Measurements from ENCODE around the gene KIAA1210. TPM values are rescaled to one million over a fixed set of nuclear protein-coding genes. Genes with fewer than 3 reads are reported as not detected.

The KIAA1210 gene
- total RNA-seq, 1 donor from 2014 or later, result not detected

DNA sequence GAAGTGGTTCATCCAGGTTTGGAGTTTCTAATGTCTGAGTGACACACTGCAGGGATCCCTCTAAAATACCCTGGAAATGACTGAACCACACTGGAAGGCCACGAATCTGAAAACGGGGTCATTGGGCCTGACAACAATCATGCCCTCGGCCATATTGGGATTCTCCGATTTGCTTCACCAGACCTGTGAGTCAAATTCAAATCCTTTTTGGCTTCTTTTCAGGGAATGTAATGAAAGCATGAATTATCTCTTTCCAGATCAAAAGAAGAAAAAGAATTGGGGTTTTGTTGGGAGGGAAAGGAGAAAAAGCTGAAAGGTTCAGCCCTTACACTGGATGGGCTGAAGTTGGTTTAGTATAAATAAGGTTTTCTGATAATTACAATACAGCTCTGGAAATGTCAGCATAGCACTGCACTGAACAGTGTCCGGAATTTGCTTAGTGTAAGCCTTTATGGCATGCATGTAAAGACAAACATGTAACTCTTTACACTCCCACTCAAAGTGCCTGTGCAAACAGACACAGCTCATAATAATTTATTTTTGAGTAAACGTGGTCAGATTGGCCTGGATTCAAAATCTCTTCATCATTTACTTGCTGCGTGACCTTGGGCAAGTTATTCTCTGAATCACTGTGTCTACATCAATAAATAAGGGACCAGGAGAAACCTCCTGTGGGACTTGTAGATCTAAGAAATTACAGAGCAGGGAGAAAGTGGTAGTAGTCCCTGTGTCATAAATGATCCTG, 33.4 kb downstream of the KIAA1210 start:
- DNase-seq (ENCODE audit: low read depth, low spot score), result no peak

DNA sequence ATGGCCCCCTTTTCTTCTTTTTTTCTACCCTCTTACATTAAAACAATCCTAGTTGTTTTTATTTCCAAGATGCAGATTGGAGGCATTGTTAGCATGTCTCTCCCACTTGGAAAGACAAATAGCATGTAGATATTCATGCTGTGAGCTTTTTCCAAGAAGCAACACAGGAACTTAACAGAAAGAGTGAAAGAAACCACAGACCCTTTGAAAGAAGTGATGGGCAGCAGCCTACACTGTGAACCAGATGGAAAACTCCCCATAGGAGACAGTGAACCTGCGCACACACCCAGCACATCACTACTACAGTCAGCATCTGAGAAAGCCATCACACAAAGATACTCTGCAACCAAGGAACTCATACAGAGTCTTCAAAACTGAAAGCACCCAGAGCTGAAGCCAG, 37.0 kb downstream of the KIAA1210 start:
- DNase-seq (ENCODE audit: low read depth, low spot score), result no peak

DNA sequence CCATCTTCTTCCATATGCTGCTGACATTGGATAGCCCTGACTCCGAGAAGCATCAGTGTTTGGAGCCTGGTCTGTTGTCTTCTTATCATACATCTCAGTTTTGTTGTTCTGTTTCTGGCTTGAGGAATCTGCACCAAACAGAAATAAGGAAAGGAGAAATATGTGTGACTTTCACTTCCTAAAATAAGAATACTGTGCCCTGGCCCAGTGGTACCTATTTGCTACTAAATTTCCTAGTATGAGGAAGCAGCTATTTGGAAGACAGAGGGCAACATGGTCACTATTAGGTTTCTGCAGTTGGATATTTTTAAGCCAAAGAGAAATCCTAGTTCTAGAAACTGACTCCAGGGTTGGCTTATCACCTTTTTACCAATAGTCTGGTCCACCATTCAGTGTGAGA, 38.0 kb downstream of the KIAA1210 start:
- DNase-seq (ENCODE audit: low read depth, low spot score), result no peak

DNA sequence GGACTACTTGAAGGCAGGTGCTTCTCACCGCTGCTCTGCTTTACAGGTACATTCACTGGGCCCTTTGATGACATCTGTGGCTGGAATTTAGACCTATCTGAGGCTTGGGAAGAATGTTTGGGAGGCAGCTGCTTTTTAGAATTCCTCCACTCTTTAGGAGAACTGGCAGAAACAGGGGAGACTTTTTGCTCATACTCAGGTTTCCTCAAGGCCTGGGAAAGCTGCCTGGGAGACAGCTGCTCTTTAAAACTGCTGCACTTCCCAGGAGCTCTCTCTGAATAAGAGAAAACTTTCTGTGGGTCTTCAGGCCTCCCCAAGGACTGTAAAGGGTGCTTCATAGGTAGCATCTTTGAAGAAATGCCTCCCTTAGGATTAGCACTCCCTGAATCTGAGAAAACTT, 40.5 kb downstream of the KIAA1210 start:
- no peak for DNase-seq (ENCODE audit: low read depth, low spot score)

GRCh38 chrX:119084766-119085165, 42.8 kb downstream of the KIAA1210 start:
- DNase-seq (ENCODE audit: low read depth, low spot score), result no peak

GRCh38 chrX:119082278-119082677, 45.3 kb downstream of the KIAA1210 start:
- DNase-seq (ENCODE audit: low read depth, low spot score), result no peak

- no peak for DNase-seq (ENCODE audit: low read depth, low spot score)
Observed at GRCh38 chrX:119075270-119076025, 52.2 kb downstream of the KIAA1210 start.

DNA sequence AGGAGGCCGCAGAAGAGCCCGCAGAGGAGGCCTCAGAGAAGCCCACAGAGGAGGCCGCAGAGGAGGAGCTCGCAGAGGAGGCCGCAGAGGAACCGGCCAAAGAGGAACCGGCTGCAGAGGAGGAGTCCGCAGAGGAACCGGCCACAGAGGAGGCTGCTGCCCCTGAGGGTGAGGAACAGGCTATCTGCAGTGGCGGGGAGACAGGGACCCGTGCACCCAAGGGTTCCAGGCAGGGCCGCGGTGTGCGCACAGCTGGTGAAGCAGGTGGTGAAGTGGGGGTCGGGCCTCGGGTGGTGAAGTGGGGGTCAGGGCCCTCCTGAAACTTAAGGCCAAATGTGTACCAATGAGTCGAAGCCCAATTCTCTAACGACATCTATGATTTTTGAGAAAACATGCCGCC, 53.7 kb downstream of the KIAA1210 start:
- DNase-seq (ENCODE audit: low read depth, low spot score), result no peak

DNA sequence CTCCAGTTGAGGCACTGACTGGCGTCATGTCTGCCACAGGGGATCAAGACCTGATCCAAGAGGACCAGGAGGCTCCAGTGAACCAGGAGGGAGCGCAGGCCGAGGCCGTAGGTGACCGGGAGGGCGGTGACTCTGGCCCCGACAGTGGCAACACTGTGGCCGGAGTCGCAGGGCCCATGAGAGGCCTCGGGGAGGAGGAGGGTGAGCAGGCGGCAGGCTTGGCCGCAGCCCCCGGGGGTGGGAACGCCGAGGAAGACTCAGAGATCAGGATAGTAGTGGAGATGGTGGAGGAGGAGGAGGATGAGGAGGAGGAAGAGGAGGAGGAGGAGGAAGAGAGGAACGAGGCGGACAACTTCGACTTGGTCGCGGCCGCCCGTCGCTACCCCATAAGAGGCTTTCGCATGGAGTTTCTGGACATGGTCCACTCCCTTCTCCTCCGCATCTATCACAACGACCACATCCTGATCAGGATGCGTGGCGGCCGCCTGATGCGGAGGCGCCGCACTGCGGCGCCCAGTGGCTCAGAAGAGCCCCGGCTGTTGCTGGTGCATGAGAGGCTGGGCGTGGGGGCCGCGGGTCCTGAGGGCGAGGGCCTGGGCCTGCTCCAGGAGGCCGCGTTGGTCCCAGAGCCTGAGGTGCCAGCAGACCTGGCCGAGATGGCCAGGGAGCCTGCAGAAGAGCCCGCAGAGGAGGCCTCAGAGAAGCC, 54.3 kb downstream of the KIAA1210 start:
- no peak for DNase-seq (ENCODE audit: low read depth, low spot score)

GRCh38 chrX:119072744-119073143, 54.9 kb downstream of the KIAA1210 start, which contains the start of gene CT47C1:
Gene CT47C1, plus strand, starts transcription at chrX:119072993. Its CDS starts 233 bp downstream, at chrX:119073226.
- DNase-seq (ENCODE audit: low read depth, low spot score), result no peak

DNA sequence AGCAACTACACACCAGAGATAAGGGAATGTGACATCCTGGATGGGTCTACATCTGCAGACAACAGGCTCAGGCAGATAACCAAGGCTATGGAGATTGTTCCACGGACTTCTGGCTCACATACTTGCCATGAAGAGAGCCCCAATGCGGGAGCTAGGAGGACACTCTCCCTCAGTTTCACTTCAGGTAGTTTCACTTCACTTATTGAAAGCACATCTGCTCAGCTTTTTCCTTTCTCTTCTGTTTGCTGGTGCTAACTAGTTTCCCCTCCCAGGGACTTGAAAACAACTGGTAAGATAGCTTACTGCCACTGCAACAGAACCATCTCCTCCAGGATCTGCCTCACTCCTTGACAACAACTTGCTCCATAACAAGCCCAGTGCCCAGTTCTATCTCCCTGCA, 56.2 kb downstream of the KIAA1210 start:
- DNase-seq (ENCODE audit: low read depth, low spot score), result no peak

DNA sequence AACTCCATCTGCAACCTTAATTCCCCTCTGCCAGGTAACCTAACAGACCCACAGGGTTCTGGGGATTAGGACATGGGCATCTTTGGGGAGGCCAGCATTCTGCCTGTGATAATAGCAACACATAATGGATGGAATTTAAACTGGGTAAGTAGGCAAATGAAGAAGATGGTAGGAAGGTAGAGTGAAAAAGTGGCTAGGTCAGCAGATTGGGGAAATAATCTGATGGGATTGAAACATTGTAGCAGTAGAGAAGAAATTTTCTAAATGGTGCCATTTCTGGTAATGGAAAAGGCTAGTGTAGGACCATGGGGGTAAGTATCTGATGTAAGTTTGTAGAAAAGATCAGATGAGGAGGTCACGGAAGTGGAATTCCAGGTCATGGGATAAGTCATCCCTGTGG, 57.9 kb downstream of the KIAA1210 start:
- no peak for DNase-seq (ENCODE audit: low read depth, low spot score)

DNA sequence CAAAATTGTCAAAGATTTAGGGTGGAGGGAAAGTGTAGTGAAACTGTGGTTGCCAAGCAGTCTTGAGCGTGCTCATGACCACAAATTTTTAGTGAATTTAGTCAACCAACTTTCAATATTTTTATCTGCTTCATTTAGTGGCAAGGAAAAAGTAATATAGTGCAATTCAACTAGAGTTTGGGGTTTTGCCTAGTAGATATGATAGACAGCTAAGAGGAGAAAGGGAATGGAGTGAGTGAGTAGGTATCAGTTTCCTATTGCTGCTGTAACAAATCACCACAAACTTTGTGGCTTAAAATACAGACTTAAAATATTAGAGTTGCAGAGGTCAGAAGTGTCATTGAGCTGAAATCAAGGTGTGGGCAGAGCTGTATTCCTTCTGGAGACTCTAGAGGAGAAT, 58.5 kb downstream of the KIAA1210 start:
- no peak for DNase-seq (ENCODE audit: low read depth, low spot score)

- DNase-seq (ENCODE audit: low read depth, low spot score), result peak; percentile 3
Observed at GRCh38 chrX:119067023-119067739, 60.4 kb downstream of the KIAA1210 start.

- no peak for DNase-seq (ENCODE audit: low read depth, low spot score)
Observed at GRCh38 chrX:119063428-119063827, 64.2 kb downstream of the KIAA1210 start.

DNA sequence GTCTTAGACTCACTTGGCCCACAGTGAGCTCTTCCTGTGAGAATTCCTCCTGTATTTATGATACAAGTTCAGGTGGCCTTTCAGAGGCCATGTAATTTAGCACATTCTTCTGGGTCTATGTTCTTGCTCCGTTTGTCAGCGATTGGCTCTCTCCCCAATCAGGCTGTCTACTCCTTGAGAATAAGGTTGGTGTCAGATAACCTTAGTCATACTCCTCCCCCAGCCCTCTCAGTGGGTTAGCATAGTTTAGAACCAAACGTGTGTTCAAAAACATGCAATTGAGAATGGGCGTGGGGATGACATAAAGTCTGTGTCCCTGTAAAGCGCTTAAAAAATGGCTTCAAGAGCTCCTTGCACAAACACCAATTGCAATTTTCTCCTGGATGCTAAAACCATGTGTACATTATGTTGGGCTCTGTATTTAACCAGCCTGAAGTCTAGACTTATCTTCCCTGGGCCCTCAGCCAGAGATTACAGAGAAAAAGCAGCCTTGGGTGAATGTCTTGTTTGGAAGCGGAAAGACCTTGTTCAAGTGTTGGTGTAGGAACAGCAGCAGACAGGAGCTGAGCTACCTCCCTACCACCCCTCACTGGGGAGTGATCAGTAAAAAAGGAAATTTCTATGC, 64.8 kb downstream of the KIAA1210 start:
- no peak for DNase-seq (ENCODE audit: low read depth, low spot score)

DNA sequence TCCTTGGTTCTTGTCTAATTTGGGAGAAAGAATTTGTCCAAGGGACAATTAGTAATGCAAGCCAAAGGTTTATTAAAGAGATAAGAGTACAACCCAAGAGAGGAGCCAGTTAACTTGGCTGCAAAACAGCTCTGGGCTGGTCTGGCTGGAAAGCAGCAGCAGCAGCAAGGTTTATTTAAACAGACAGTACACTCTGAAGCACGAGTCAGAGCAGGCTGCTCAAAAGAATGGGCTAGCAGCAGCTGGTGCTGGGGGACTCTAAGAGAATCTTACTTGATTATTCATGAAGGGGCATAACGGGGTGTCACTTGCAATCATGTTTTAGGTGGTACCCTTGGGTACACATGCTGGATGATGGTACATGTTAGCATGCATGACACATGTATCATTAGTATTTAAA, 71.9 kb downstream of the KIAA1210 start:
- no peak for DNase-seq (ENCODE audit: low read depth, low spot score)

DNA sequence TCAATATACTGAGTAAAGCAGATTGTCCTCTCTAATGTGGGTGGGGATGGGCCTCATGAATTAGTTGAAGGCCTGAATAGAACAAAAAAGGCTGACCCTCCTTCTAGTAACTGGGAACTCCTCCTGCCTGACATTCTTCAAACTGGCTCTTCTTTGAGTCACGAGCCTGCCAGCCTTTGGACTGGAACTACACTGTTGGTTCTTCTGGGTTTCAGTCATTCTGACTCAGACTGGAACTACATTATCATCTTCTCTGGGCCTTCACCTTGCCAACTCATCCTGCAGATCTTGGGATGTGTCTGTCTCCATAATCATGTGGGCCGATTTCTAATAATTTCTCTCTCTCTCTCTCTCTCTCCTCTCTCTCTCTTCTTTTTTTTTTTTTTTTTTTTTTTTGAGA, 81.7 kb downstream of the KIAA1210 start:
- DNase-seq (ENCODE audit: low read depth, low spot score), result no peak

GRCh38 chrX:119042996-119043395, 84.6 kb downstream of the KIAA1210 start:
- no peak for DNase-seq (ENCODE audit: low read depth, low spot score)

GRCh38 chrX:119042040-119042439, 85.6 kb downstream of the KIAA1210 start:
- DNase-seq (ENCODE audit: low read depth, low spot score), result no peak

DNA sequence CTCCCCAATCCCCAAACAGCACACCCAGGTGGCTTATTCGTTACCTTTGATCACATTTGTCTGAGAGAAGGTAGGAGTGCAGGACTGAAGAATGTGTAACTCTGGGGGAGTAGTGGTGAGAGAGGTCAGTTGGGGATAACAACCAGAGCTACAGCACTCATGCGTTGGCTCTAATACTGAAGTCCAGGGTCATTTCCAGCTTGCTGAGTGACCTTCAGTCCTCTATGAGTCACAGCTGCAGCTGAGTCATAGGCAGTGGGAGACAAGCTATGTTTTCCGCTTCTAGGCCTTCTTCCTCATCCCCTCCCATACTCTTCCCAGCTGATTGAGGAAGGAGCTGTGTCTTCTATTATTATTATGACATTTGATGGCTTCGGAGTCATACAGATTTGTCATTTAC, 86.4 kb downstream of the KIAA1210 start:
- DNase-seq (ENCODE audit: low read depth, low spot score), result peak; percentile 62

Measured in pulmonary artery endothelial cell (primary cell).